ENCODE results near the gene LSM8. TPM values are rescaled to one million over a fixed set of nuclear protein-coding genes. Genes with fewer than 3 reads are reported as not detected.

The LSM8 gene
- total RNA-seq, 1 experiment from 2014 or later, result 61.5 TPM

GRCh38 chr7:118151671-118152070 is 32.3 kb upstream of the LSM8 start:
- no peaks in the 10 kb centered on the region for H3K4me1 ChIP-seq (replicated peaks; ENCODE audit: insufficient read depth)
- no peaks in the 10 kb centered on the region; the same call in 1 of the 2 replicates for H4K20me1 ChIP-seq (ENCODE audit: insufficient read depth)
- ChIA-PET POLR2A (ENCODE audit: unreplicated experiment) (no interaction called here), CTCF (no interaction called here)
- no peaks in the 10 kb centered on the region for H3K9me3 ChIP-seq (ENCODE audit: insufficient read depth, low read depth)
- no peaks in the 10 kb centered on the region for H3K36me3 ChIP-seq (ENCODE audit: low read depth)
- H3K27ac ChIP-seq, result no peak overlapping the region
- no peak overlapping the region for H3K4me3 ChIP-seq
- H3K9me2 ChIP-seq (ENCODE audit: insufficient read depth), result no peaks in the 10 kb centered on the region
- H3F3A ChIP-seq (ENCODE audit: insufficient read depth, low read depth), result no peaks in the 10 kb centered on the region
- no peak overlapping the region for H3K4me2 ChIP-seq
- intact Hi-C loops (cut with micrococcal nuclease; ENCODE audit: unreplicated experiment), result no loop called here
- BruUV-seq (replicated peaks), result no TSS peak
- TF ChIP-seq EZH2 (IDR thresholded peaks at IDR 0.05; ENCODE audit: low read depth), result no peak
- no peak for TF ChIP-seq CTCF (conservative IDR thresholded peaks at IDR 0.05)
- no peaks in the 10 kb centered on the region for H3K79me2 ChIP-seq (ENCODE audit: low read depth)
- H2AFZ ChIP-seq, result no peak overlapping the region
- no peak for DNase-seq
- H3K27me3 ChIP-seq (ENCODE audit: insufficient read depth, low read depth), result no peaks in the 10 kb centered on the region

- no peak overlapping the region for H3K27ac ChIP-seq
- DNase-seq, result no peak
- H3K4me2 ChIP-seq, result no peak overlapping the region
- ChIA-PET CTCF (no interaction called here), POLR2A (ENCODE audit: unreplicated experiment) (no interaction called here)
- H4K20me1 ChIP-seq (ENCODE audit: insufficient read depth), result no peaks in the 10 kb centered on the region; the same call in 1 of the 2 replicates
- H3K4me3 ChIP-seq, result no peak overlapping the region
- intact Hi-C loops (cut with micrococcal nuclease; ENCODE audit: unreplicated experiment), result no loop called here
- BruUV-seq (replicated peaks), result no TSS peak
- H3K27me3 ChIP-seq (ENCODE audit: insufficient read depth, low read depth), result no peaks in the 10 kb centered on the region
- no peaks in the 10 kb centered on the region for H3K79me2 ChIP-seq (ENCODE audit: low read depth)
- H3F3A ChIP-seq (ENCODE audit: insufficient read depth, low read depth), result no peaks in the 10 kb centered on the region
- no peaks in the 10 kb centered on the region for H3K36me3 ChIP-seq (ENCODE audit: low read depth)
- H3K4me1 ChIP-seq (replicated peaks; ENCODE audit: insufficient read depth), result no peaks in the 10 kb centered on the region
- TF ChIP-seq CTCF (conservative IDR thresholded peaks at IDR 0.05) (no peak), EZH2 (IDR thresholded peaks at IDR 0.05; ENCODE audit: low read depth) (no peak)
- no peak overlapping the region for H2AFZ ChIP-seq
- no peaks in the 10 kb centered on the region for H3K9me2 ChIP-seq (ENCODE audit: insufficient read depth)
- H3K9me3 ChIP-seq (ENCODE audit: insufficient read depth, low read depth), result no peaks in the 10 kb centered on the region
Measured at GRCh38 chr7:118152149-118152548, 31.8 kb upstream of the LSM8 start.

- BruUV-seq (replicated peaks), result no TSS peak
- no peaks in the 10 kb centered on the region for H3K79me2 ChIP-seq (ENCODE audit: low read depth)
- POLR2A ChIA-PET (ENCODE audit: unreplicated experiment), result no interaction called here
Measured at GRCh38 chr7:118152654-118153053, 31.3 kb upstream of the LSM8 start.

More at GRCh38 chr7:118152654-118153053, 31.3 kb upstream of the LSM8 start:
- no peaks in the 10 kb centered on the region for H3K9me2 ChIP-seq (ENCODE audit: insufficient read depth)
- H3K9me3 ChIP-seq (ENCODE audit: insufficient read depth, low read depth), result no peaks in the 10 kb centered on the region
- no peak overlapping the region for H3K4me2 ChIP-seq
- intact Hi-C loops (cut with micrococcal nuclease; ENCODE audit: unreplicated experiment), result no loop called here
- H3K4me3 ChIP-seq, result no peak overlapping the region
- H3K27me3 ChIP-seq (ENCODE audit: insufficient read depth, low read depth), result no peaks in the 10 kb centered on the region
- CTCF ChIA-PET, result no interaction called here
- H3K27ac ChIP-seq, result no peak overlapping the region
- no peak overlapping the region for H2AFZ ChIP-seq
- H3F3A ChIP-seq (ENCODE audit: insufficient read depth, low read depth), result no peaks in the 10 kb centered on the region
- H4K20me1 ChIP-seq (ENCODE audit: insufficient read depth), result no peaks in the 10 kb centered on the region; the same call in 1 of the 2 replicates
- no peaks in the 10 kb centered on the region for H3K4me1 ChIP-seq (replicated peaks; ENCODE audit: insufficient read depth)
- no peak for DNase-seq
- H3K36me3 ChIP-seq (ENCODE audit: low read depth), result no peaks in the 10 kb centered on the region
- TF ChIP-seq CTCF (conservative IDR thresholded peaks at IDR 0.05) (no peak), EZH2 (IDR thresholded peaks at IDR 0.05; ENCODE audit: low read depth) (no peak)
